ENCODE results near the gene ARMH3. TPM values are rescaled to one million over a fixed set of nuclear protein-coding genes. Genes with fewer than 3 reads are reported as not detected.

Gene ARMH3
- total RNA-seq, 1 donor from 2014 or later: 20.0 TPM

Small RNA genes within 50 kb of the gene (small RNA-seq; reads per million reads assigned to genes)
- gene AL500527.1 (ENCODE audit: low replicate concordance) (not detected), gene AL500527.2 (ENCODE audit: low replicate concordance) (not detected), gene RF00017 (ENCODE audit: low replicate concordance) (not detected), gene RF00019 (ENCODE audit: low replicate concordance) (not detected)

Other genes starting within 250 kb of the ARMH3 start
- gene OGA, start 237.7 kb downstream of the ARMH3 start, total RNA-seq: 191 TPM
- 0.92 TPM for gene KCNIP2, start 212.4 kb downstream of the ARMH3 start, total RNA-seq
- gene HPS6, start 9.2 kb upstream of the ARMH3 start, total RNA-seq: 23.0 TPM
- gene LDB1, start 64.2 kb upstream of the ARMH3 start, total RNA-seq: 54.0 TPM
- 14.6 TPM for gene PPRC1, start 76.9 kb upstream of the ARMH3 start, total RNA-seq
- gene NOLC1, start 96.2 kb upstream of the ARMH3 start, total RNA-seq: 51.1 TPM
- gene ELOVL3, start 170.1 kb upstream of the ARMH3 start, total RNA-seq: not detected
- gene PITX3, start 185.3 kb upstream of the ARMH3 start, total RNA-seq: 3.2 TPM
- 37.4 TPM for gene GBF1, start 189.4 kb upstream of the ARMH3 start, total RNA-seq

All from tongue (tissue), 2 donors.